ENCODE measurements around the gene TM7SF2. TPM values are rescaled to one million over a fixed set of nuclear protein-coding genes. Genes with fewer than 3 reads are reported as not detected.
A peak's percentile ranks its signal among the peaks of the same experiment; 100 is the strongest.

TM7SF2 gene
- total RNA-seq, 3 donors from 2014 or later (not counting 1 experiment from before 2014, with no cell fraction given): 17.0 to 23.2 (median 18.6) TPM

DNA sequence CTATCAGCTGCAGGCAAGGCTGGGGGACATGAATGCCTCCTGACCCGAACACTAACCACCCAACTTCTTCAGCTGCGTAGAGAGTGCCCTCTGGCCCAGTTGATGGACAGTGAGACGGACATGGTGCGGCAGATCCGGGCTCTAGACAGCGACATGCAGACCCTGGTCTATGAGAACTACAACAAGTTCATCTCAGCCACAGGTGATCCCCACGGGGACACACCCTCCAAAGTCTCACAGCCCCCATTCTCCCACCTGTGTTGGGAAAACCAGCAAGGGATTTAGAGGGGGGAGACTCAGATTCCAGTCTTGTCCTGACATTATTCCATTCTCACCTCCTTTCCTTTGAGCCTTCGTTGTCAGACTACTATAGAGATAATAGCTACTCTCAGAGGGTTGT, 14.7 kb upstream of the TM7SF2 start:
- ATAC-seq: no peak
- H3K4me1 Mint-ChIP-seq: peaks cover 0 to 14% of the 10 kb centered on the region in 2 donors

DNA sequence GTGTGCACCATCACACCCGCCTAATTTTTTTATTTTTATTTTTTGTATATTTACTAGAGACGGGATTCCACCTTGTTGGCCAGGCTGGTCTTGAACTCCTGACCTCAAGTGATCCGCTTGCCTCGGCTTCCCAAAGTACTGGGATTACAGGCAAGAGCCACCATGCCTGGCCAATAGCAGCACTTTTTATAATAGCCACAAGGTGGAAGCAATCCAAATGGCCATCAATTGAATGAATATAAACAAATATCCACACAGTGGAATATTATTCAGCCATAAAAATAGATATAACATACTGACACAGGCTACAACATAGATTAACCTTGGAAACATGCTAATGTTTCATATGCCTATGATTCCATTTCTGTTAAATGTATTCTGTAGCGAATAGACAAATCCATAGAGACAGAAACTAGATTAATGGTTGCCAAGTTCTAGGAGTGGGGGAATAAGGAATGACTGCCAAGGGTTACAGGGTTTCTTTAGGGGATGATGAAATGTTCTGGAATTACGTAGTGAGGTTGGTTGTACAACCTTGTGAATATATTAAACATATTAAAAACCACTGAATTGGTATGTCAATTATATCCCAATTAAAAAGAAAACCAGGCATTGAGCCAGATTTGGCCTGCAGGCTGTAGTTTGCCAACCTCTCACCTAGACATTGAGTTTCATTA, 10.9 kb upstream of the TM7SF2 start:
- H3K36me3 Mint-ChIP-seq: no peaks in the 10 kb centered on the region
- H3K9me3 Mint-ChIP-seq: no peaks in the 10 kb centered on the region
- no peak overlapping the region for H3K27ac ChIP-seq (ENCODE audit: low read length)
- TF ChIP-seq, protein P1, sequence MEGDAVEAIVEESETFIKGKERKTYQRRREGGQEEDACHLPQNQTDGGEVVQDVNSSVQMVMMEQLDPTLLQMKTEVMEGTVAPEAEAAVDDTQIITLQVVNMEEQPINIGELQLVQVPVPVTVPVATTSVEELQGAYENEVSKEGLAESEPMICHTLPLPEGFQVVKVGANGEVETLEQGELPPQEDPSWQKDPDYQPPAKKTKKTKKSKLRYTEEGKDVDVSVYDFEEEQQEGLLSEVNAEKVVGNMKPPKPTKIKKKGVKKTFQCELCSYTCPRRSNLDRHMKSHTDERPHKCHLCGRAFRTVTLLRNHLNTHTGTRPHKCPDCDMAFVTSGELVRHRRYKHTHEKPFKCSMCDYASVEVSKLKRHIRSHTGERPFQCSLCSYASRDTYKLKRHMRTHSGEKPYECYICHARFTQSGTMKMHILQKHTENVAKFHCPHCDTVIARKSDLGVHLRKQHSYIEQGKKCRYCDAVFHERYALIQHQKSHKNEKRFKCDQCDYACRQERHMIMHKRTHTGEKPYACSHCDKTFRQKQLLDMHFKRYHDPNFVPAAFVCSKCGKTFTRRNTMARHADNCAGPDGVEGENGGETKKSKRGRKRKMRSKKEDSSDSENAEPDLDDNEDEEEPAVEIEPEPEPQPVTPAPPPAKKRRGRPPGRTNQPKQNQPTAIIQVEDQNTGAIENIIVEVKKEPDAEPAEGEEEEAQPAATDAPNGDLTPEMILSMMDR (IDR thresholded peaks at IDR 0.05): no peak
- H3K4me3 Mint-ChIP-seq: no peak overlapping the region
- intact Hi-C loops (cut with micrococcal nuclease): no loop called here
- ATAC-seq: no peak
- no peak overlapping the region for H3K27ac Mint-ChIP-seq
- no peaks in the 10 kb centered on the region for H3K27me3 ChIP-seq (ENCODE audit: control insufficient read depth, insufficient read depth, low read length)
- H3K4me3 ChIP-seq (ENCODE audit: low read length): no peak overlapping the region
- H3K9me3 ChIP-seq (ENCODE audit: control insufficient read depth, insufficient read depth, low read length): no peaks in the 10 kb centered on the region
- WGBS (ENCODE audit: insufficient coverage): 98% methylated on average over 4 of the region's 6 CpGs
- H3K27me3 Mint-ChIP-seq (ENCODE audit: low read depth in 2 of 2): no peaks in the 10 kb centered on the region
- H3K36me3 ChIP-seq (ENCODE audit: control insufficient read depth, insufficient read depth, low read length): peaks cover 21% of the 10 kb centered on the region
- DNase-seq: no peak
- H3K4me1 ChIP-seq (ENCODE audit: control insufficient read depth, insufficient read depth, low read length): peaks cover 14% of the 10 kb centered on the region
- H3K4me1 Mint-ChIP-seq: peaks cover 0 to 17% of the 10 kb centered on the region in 2 donors

More for the DNA sequence above, 14.7 kb upstream of the TM7SF2 start:
- H3K36me3 Mint-ChIP-seq: no peaks in the 10 kb centered on the region
- DNase-seq: no peak
- no peaks in the 10 kb centered on the region for H3K9me3 Mint-ChIP-seq
- Histone ChIP-seq H3K27ac (ENCODE audit: low read length) (peak overlapping the region; percentile 76), H3K4me1 (ENCODE audit: control insufficient read depth, insufficient read depth, low read length) (peaks cover 19% of the 10 kb centered on the region), H3K9me3 (ENCODE audit: control insufficient read depth, insufficient read depth, low read length) (no peaks in the 10 kb centered on the region), H3K36me3 (ENCODE audit: control insufficient read depth, insufficient read depth, low read length) (peaks cover 12% of the 10 kb centered on the region), H3K27me3 (ENCODE audit: control insufficient read depth, insufficient read depth, low read length) (no peaks in the 10 kb centered on the region), H3K4me3 (ENCODE audit: low read length) (peak overlapping the region; percentile 85)
- H3K27me3 Mint-ChIP-seq (ENCODE audit: low read depth in 2 of 2): no peaks in the 10 kb centered on the region
- peak overlapping the region; percentile 40 for H3K4me3 Mint-ChIP-seq
- TF ChIP-seq, protein P1 (IDR thresholded peaks at IDR 0.05): no peak
- intact Hi-C loops (cut with micrococcal nuclease): loop anchor here (1.0 to 2.0 kb wide), 3 partner anchors 13 to 20 kb away; partner anchors contain the start of genes CDCA5, TM7SF2, ZFPL1 and ZNHIT2
- WGBS (ENCODE audit: insufficient coverage): 59% methylated on average over 7 of the region's 8 CpGs
- peak overlapping the region; percentile 83 to 92 for H3K27ac Mint-ChIP-seq

DNA sequence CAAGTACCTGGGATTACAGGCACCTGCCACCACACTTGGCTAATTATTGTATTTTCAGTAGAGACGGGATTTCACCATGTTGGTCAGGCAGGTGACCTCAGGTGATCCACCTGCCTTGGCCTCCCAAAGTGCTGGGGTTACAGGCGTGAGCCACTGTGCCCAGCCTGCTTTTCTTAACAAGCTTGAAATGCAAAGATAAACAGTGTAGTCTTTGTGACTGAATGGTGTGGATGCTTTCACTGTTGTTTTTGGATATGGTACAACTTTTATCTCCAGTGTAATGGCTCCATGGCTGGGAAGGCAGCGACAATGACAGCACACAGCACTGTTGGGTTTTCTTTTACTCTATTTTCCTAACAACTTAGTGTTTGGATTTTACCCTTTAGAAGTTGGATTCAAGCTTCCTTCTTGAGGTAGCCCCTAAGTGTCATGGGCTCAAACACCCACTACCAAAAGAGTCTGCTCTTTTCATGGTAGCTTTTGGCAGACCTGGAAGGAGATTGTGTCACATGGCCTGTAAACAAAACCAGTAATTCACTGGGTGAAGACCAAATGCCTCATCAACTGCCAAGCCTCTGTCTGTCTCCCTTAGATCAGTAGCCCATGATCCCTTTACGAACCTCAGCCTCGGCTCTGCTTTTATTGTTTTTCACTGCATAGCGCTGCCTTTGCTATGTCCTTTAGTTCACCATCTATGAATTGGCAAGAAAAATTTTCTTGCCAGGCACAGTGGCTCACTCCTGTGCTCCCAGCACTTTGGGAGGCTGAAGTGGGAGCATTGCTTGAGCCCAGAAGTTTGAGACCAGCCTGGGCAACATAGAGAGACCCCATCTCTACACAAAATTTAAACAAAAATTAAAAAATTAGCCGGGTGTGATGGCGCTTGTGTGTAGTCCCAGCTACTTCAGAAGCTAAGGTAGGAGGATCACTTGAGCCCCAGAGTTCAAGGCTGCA, 9.3 kb upstream of the TM7SF2 start:
- Mint-ChIP-seq H3K36me3 (no peaks in the 10 kb centered on the region), H3K27me3 (ENCODE audit: low read depth in 2 of 2) (no peaks in the 10 kb centered on the region), H3K4me3 (no peak overlapping the region), H3K27ac (no peak overlapping the region), H3K4me1 (peaks cover 0 to 27% of the 10 kb centered on the region in 2 donors), H3K9me3 (no peaks in the 10 kb centered on the region)
- intact Hi-C loops (cut with micrococcal nuclease): no loop called here
- peaks cover 21% of the 10 kb centered on the region for H3K36me3 ChIP-seq (ENCODE audit: control insufficient read depth, insufficient read depth, low read length)
- H3K9me3 ChIP-seq (ENCODE audit: control insufficient read depth, insufficient read depth, low read length): no peaks in the 10 kb centered on the region
- no peak overlapping the region for H3K4me3 ChIP-seq (ENCODE audit: low read length)
- WGBS (ENCODE audit: insufficient coverage): 96% methylated on average over 8 of the region's 8 CpGs
- DNase-seq (no peak), ATAC-seq (no peak)
- no peaks in the 10 kb centered on the region for H3K27me3 ChIP-seq (ENCODE audit: control insufficient read depth, insufficient read depth, low read length)
- H3K27ac ChIP-seq (ENCODE audit: low read length): no peak overlapping the region
- H3K4me1 ChIP-seq (ENCODE audit: control insufficient read depth, insufficient read depth, low read length): peaks cover 2% of the 10 kb centered on the region
- TF ChIP-seq, protein P1 (IDR thresholded peaks at IDR 0.05): no peak
